Measurements from ENCODE around the gene ULK3. TPM values are rescaled to one million over a fixed set of nuclear protein-coding genes. Genes with fewer than 3 reads are reported as not detected.

Gene ULK3
- total and polyA plus RNA-seq, 2 donors (not counting 1 experiment from before 2014, with no cell fraction given) = 51.1 to 108 TPM

GRCh38 chr15:74802862-74803447, 40.0 kb downstream of the ULK3 start:
- intact Hi-C loops (cut with micrococcal nuclease) = no loop called here
- peaks cover 0 to 59% of the 10 kb centered on the region in 2 experiments for H3K36me3 ChIP-seq (replicated peaks in 1 of 2; ENCODE audit: control extremely low read depth in 1 of 2, control insufficient read depth in 1 of 2, extremely low read depth in 1 of 2, insufficient read depth in 2 of 2, low read length in 1 of 2)
- H3K79me2 ChIP-seq (ENCODE audit: control insufficient read depth, insufficient read depth, low read length) = peaks cover 34% of the 10 kb centered on the region
- no peak overlapping the region for H3K9ac ChIP-seq (ENCODE audit: low read length)
- peak overlapping the region; percentile 53 for H3K27ac Mint-ChIP-seq
- H3K4me3 ChIP-seq (ENCODE audit: control extremely low read depth in 1 of 5, extremely low read depth in 1 of 5, insufficient read depth in 1 of 5, low read depth in 2 of 5, low read length in 4 of 5) = no peak overlapping the region
- no peak for ATAC-seq (ENCODE audit: low read depth)
- peaks cover 39% of the 10 kb centered on the region for H3K4me1 Mint-ChIP-seq
- ChIA-PET POLR2A (no interaction called here), CTCF (interaction anchor here (1.3 to 37.1 kb wide), 2 partner anchors 23 to 148 kb away, joined by 4 to 2548 read pairs; partner anchors contain the start of gene CSK)
- H3K4me3 Mint-ChIP-seq = no peak overlapping the region
- no peak for DNase-seq
- no peaks in the 10 kb centered on the region for H3K9me3 Mint-ChIP-seq (ENCODE audit: insufficient read depth)
- H3K27ac ChIP-seq (ENCODE audit: low read length in 2 of 2) = no peak overlapping the region
- no peak overlapping the region for H3K4me2 ChIP-seq (replicated peaks; ENCODE audit: low read depth, low read length, poor library complexity, severe bottlenecking)
- no peaks in the 10 kb centered on the region for H3K9me3 ChIP-seq (ENCODE audit: control extremely low read depth in 1 of 3, control insufficient read depth in 2 of 3, insufficient read depth in 1 of 3, low read length in 2 of 3)
- H3K4me1 ChIP-seq (ENCODE audit: control insufficient read depth in 2 of 2, insufficient read depth in 2 of 2, low read length in 2 of 2) = peaks cover 30 to 37% of the 10 kb centered on the region in 2 donors
- WGBS (ENCODE audit: insufficient coverage) = 91% methylated on average over 23 of the region's 31 CpGs
- H2AFZ ChIP-seq (ENCODE audit: insufficient read depth, low read depth, low read length, poor library complexity, severe bottlenecking) = no peak overlapping the region
- H4K20me1 ChIP-seq (ENCODE audit: control insufficient read depth, insufficient read depth, low read length, poor library complexity, severe bottlenecking) = peaks cover 72% of the 10 kb centered on the region
- TF ChIP-seq CTCF (IDR thresholded peaks at IDR 0.05) (no peak), EZH2 (IDR thresholded peaks at IDR 0.05; ENCODE audit: borderline replicate concordance, insufficient read depth, low read depth, low read length, poor library complexity, severe bottlenecking) (no peak)
- no peaks in the 10 kb centered on the region for H3K27me3 ChIP-seq (replicated peaks in 1 of 4; ENCODE audit: control extremely low read depth in 1 of 4, control insufficient read depth in 3 of 4, insufficient read depth in 4 of 4, low read length in 3 of 4)
- no peaks in the 10 kb centered on the region for H3K27me3 Mint-ChIP-seq

GRCh38 chr15:74802290-74802689, 40.7 kb downstream of the ULK3 start:
- H3K27me3 ChIP-seq (replicated peaks in 1 of 4; ENCODE audit: control extremely low read depth in 1 of 4, control insufficient read depth in 3 of 4, insufficient read depth in 4 of 4, low read length in 3 of 4) = no peaks in the 10 kb centered on the region
- H3K4me1 Mint-ChIP-seq = peaks cover 42% of the 10 kb centered on the region
- no peak overlapping the region for H2AFZ ChIP-seq (ENCODE audit: insufficient read depth, low read depth, low read length, poor library complexity, severe bottlenecking)
- no peak overlapping the region for H3K4me2 ChIP-seq (replicated peaks; ENCODE audit: low read depth, low read length, poor library complexity, severe bottlenecking)
- H3K79me2 ChIP-seq (ENCODE audit: control insufficient read depth, insufficient read depth, low read length) = peaks cover 41% of the 10 kb centered on the region
- DNase-seq (no peak), ATAC-seq (ENCODE audit: low read depth) (no peak)
- ChIA-PET POLR2A (no interaction called here), CTCF (interaction anchor here (1.3 to 37.1 kb wide), 2 partner anchors 22 to 148 kb away, joined by 4 to 2548 read pairs; partner anchors contain the start of gene CSK)
- H3K9me3 Mint-ChIP-seq (ENCODE audit: insufficient read depth) = no peaks in the 10 kb centered on the region
- H3K36me3 ChIP-seq (replicated peaks in 1 of 2; ENCODE audit: control extremely low read depth in 1 of 2, control insufficient read depth in 1 of 2, extremely low read depth in 1 of 2, insufficient read depth in 2 of 2, low read length in 1 of 2) = peaks cover 0 to 65% of the 10 kb centered on the region in 2 experiments
- H3K4me1 ChIP-seq (ENCODE audit: control insufficient read depth in 2 of 2, insufficient read depth in 2 of 2, low read length in 2 of 2) = peaks cover 35 to 39% of the 10 kb centered on the region in 2 donors
- H3K4me3 ChIP-seq (ENCODE audit: control extremely low read depth in 1 of 5, extremely low read depth in 1 of 5, insufficient read depth in 1 of 5, low read depth in 2 of 5, low read length in 4 of 5) = no peak overlapping the region
- intact Hi-C loops (cut with micrococcal nuclease) = no loop called here
- no peak overlapping the region for H3K4me3 Mint-ChIP-seq
- H3K9ac ChIP-seq (ENCODE audit: low read length) = no peak overlapping the region
- H3K9me3 ChIP-seq (ENCODE audit: control extremely low read depth in 1 of 3, control insufficient read depth in 2 of 3, insufficient read depth in 1 of 3, low read length in 2 of 3) = no peaks in the 10 kb centered on the region
- H3K27me3 Mint-ChIP-seq = no peaks in the 10 kb centered on the region
- no peak overlapping the region for H3K27ac ChIP-seq (ENCODE audit: low read length in 2 of 2)
- no peak overlapping the region for H3K27ac Mint-ChIP-seq
- H4K20me1 ChIP-seq (ENCODE audit: control insufficient read depth, insufficient read depth, low read length, poor library complexity, severe bottlenecking) = peaks cover 79% of the 10 kb centered on the region
- 94% methylated on average over 20 of the region's 20 CpGs for WGBS (ENCODE audit: insufficient coverage)
- TF ChIP-seq CTCF (IDR thresholded peaks at IDR 0.05) = no peak
- TF ChIP-seq EZH2 (IDR thresholded peaks at IDR 0.05; ENCODE audit: borderline replicate concordance, insufficient read depth, low read depth, low read length, poor library complexity, severe bottlenecking) = no peak
